Superior temporal gyrus (tissue), 1 donor: ENCODE results near the gene SLC4A7.
"Not testable (repeated sequence)": the region's sequence is repeated elsewhere in the genome, so short reads cannot be mapped to it uniquely, and the experiment has no call there.

ENCODE experiments used
- DNase-seq: peaks from one replicate; pipeline ENCODE4 v3.0.0-alpha.2; 2016; ENCODE audit errors: extremely low spot score

Gene SLC4A7

DNA sequence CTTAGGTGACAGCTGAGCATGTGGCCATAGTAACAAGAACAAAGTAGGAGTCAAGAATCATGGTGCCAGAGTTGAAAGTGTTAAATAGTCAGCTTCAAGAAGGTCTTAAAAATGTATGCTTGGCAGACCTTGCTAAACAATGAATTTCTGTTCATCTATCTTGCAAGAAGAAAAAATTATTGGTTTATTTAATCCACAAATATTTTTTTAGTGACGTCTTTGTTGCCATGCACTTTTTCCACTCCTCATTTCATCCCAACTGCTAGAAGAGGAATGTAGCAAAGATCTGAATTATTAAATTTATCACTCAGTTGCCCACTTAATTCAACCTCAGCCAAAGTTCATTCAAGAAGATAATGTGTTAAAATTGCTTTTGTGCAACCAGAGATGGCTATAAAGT, 3.2 kb upstream of the SLC4A7 start:
- no peak for DNase-seq

DNA sequence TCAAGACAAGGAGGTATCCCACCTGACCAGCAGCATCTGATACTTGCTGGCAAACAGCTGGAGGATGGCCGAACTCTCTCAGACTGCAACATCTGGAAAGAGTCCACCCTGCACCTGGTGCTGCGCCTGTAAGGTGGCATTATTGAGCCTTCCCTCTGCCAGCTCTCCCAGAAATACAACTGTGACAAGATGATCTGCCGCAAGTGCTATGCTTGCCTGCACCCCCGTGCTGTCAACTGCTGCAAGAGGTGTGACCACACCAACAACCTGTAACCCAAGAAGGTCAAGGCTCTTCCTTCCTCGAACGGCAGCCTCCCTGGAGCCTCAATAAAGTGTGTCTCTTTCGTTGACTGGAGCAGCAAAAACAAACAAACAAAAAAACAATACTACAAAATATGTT, 2.2 kb upstream of the SLC4A7 start:
- DNase-seq, result no peak

DNA sequence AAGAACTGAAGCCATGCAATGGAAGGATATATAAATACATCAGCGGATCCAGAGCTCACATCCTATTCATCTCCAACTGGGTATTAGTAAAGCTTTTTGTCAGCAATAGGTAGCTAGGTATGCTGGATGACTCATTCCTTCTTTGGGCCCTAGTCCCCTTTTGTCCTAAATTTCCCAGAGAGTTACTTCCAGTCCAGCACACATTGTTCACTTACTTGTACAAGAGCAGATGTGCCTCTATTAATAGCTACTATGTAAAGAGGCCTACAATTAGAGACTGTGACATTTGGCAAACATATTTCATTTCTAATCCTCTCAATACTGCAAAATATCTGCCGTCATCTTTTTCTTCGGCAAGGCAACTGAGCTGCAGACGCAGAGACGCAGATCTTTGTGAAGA, 1.7 kb upstream of the SLC4A7 start:
- DNase-seq, result no peak

DNA sequence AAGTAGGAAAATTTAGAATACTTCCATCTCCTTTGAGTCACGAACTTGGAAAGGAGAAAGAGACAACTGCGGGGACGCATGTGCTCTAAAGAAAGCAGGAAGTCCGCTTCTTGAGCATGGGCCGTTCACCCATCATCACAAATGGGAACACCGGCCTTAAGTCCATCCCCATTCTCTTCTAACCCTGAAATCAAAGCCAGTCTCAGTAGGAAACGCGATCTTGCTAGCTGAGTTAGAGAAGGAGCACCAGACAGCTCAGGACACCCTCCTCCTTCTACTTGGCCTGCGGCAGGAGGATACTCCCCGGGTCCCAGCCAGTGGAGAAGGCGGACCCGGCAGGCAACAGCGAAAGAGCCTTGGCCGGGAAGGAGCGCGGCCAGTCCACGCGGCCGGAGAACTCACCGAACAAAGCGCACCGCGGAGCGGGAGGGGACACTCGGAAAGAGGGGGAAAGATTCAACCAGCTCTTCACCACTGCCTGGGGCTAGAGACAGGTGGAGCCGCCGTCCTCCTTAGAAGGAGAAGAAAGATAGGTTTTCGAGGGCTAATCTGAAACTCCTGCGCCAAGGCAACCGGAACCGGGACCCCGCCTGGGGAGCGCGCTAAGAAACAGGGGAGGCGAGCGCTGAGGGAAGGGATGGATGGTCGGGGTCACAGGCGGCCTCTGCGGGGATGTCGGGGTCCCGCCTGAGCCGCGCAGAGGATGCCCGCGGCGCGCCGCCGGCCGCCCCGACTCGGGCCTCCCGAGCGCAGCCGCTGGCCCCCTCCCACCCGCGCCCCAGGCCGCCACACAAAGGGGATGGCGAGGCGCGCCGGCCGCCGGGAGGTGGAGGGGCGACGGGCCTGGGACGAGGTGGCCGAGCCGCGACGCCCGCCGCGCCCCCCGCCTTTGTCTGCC, 818 bp downstream of the SLC4A7 start:
- DNase-seq, result peak; percentile 67

DNA sequence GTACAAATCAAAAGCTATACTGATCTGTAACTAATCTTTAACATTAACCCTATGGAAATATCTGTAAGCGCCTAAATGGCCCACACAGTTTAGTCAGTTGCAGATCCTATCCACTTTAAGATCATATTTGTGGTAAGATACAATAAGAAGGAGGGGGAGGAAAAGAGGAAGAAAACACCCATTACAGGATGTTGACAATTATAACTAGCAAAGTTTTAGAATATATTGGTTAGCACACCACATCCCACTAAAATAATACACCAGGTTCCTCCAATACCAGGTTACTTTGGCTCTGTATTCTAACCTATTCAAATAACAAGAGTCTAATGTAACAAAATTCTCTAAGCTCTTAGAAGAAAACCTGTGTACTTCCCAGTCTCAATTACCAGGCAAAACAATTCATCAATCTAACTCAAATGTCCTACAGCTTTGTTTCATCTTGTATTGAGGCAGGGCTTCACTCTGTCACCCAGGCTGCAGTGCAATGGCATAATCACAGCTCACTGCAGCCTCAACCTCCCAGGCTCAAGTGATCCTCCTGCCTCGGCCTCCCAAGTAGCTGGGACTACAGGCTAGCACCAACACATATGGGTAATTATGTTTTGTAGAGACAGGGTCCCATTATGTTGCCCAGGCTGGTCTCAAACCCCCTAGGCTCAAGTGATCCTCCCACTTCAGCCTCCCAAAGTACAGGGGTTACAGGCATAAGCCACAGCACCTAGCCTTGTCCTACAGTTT, 4.2 kb downstream of the SLC4A7 start:
- DNase-seq, result no peak

DNA sequence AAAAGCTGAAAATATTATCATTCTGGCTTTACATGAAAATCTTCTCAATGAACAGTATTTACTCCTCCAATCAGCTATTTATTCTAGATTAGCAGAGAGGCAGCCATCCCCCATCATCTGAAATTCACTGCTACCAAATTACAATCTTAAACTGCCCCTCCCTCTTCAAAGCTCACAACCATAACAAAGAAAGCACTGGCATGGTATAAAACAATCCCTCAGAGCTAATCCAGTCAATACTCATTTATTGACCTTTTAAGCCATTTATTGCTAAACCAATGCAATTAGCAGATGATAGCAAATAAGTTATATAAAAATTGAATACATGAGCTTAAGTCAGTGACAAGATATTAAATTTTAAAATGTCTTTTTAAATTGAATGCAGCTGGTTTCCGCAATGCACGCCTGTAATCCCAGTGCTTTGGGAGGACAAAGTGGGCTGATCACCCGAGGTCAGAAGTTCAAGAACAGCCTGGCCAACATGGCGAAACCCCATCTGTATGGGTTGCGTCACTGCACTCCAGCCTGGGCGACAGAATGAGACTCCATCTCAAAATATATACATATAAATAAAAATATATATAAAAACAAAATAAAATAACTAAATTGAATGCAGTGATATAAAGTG, 12.1 kb downstream of the SLC4A7 start:
- DNase-seq, result no peak

DNA sequence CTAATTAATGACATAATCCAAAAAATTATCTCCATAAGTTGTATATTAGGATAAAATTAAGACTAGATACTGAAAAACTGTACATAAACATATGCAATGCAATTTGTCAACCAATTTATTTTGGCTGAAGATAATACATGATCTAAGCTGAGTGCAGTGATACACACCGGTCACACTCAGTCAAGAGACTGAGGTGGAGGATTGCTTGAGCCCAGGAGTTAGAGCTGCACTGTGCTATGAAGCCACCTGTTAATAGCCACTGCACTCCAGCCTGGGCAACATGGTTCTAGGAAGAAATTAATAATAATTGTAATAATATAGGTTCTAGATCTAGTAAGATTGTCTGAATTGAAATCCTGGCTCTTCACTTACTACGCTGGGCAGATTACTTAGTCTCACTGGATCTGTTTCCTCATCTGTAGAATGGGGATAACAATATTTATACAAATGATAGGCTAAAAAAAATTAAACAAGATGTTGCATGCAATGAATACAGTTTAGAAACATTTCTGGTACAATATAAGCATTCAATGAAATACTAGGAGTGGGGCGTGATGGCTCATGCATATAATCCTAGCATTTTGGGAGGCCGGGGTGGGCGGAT, 15.8 kb downstream of the SLC4A7 start:
- no peak for DNase-seq

DNA sequence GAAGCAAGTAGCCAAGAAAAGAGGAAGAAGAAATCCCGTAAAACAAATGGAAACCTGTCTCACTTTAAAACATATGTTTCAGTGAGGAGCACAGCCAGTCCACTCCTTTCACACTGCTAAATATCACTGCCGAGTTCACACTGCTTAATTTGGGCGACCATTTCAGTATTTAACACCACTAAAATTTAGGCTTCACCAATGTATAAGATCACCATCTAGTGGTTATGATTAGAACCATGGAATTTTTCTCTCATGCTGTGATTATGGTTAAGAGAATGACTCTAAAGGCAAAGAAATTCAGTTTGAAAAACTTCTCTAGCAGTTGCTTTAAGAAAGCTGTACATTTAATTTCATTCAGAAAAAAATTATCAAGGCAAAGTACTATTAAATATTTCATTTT, 16.6 kb downstream of the SLC4A7 start:
- DNase-seq, result peak; percentile 79

DNA sequence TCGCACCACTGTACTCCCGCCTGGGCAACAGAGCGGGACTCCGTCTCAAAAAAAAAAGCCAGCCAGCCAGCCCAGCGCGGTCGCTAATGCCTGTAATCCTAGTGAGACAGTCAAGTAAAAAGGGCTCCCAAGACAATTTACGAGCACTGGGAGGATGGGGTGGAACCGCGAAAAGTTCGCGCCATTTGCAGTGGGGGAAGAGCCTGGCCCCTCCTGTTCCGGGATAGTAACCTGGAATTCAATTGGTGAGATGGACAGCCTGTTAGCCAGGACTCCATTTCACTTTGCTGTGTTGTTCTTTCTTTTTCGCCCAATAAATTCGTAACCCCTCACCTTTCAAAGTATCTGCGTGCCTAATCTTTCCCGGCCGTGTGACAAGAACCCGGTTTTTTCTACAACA, 19.5 kb downstream of the SLC4A7 start:
- no peak for DNase-seq

DNA sequence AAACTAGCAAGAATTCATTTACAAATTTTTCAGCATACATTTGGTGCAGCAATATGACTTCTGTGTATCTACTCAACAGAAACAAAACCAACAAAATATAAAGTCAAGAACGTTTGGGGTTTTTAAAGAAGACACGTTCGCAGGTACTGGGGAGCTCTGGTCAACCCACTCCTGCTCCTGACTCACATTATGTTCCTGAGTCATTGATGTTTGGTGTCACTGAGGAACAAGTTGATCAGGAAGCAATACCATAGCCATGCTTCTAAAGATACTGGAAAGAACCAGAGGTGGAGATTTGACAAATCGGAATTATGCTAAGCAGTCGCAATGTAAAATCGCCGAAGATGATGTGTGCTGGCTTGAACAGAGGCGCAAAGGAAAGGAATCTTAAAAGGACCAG, 22.0 kb downstream of the SLC4A7 start:
- DNase-seq, result no peak

DNA sequence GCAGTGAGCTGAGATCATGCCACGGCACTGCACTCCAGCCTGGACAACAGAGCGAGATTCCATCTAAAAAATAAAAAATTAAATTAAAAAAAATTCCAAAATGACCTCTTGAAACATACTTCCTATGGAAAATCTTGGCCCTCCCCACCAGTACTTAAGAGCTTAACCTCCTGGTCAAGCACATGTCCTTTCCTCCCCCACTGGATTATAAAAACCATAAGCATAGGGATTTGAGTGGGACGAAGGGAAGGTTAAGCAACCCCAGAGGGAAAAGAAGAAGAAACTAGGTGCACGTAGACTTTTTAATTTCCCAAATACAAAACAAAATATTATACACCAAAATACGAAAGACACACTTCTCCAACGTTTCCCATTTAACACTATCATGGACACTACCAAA, 25.3 kb downstream of the SLC4A7 start:
- no peak for DNase-seq

DNA sequence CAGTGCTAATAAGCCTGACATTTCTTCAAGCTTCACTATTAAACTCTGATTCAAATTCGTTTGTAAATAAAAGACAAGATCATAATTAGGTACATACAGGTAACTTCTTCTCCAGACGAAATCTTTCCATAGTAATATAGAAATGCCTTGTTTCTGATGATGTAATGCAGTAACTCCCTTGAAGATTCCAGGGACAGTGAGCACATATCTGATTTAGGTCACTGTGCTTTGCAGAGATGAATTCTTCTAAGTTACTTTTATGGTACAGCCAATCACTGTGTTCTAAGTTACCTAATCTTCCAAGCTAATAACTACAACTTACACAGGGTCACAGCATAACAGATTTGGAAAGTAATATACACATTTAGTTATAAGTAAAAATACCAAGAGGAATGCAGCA, 27.6 kb downstream of the SLC4A7 start:
- no peak for DNase-seq

DNA sequence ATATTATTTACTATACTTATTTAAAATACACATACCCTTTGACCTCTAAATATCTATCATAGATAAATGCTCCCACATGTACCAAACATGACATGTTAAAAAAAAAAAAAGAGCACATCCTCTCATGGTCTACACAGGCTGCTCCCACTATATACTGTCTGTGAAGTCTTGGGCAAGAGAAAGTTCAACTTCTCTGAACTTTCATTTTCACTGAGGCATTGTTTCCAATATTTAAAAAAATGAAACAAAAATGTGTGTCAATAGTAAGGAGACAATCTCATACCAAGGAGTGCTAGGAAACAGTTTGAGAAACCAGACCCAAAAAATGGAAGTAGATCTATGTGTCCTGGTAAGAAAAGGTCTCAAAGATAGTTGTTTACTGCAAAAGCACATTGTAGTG, 29.3 kb downstream of the SLC4A7 start:
- no peak for DNase-seq

DNA sequence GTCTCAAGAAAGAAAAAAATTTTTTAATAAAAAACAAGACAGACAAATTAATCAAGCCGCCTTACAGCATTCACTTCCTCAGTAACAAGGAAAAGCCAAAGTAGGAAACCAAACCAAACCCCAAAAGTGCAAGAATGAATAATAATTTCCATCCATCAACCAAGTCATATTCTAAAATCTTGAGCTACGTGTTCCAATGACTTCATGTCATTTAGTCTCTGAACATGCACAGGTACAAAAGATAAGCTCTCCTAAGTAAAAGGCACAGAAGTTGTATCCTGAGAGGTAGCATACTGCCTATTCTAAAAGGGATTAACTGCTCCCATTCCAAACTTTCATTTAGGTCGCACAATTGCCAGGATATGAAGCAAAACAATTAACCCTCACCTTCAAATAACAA, 29.7 kb downstream of the SLC4A7 start:
- DNase-seq, result no peak

DNA sequence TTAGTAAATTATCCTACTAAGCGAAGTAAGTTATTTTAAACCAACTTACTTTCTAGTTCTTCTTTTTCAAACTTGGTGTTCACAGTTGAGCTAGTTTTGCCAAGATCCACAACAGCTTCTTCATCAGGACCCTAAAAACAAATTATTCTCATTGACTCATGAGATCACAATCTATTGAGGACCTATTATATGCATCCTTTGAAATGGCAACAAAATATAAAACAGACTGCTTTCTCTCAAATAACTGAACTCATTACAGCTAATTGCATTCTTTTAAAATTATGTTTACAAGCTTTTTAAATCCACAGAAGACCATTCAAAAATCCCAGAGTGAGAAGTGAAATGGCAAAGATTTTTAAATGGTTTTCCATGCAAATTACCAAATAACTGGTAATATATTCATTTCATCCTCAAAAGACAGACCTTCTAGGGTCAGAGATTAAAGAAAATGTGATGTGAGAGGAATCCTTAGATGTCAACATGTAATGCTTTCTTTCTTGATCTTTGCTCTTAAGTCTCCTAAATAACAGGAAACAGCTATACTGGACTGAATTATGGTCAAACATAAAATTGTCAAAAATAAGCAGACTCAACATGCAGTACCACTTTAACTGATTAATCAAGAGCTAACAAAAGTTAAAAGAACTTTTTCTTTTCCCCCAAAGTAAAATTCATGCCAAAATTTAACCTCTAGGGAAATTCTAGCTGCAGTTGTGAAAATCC, 31.7 kb downstream of the SLC4A7 start:
- DNase-seq, result no peak

DNA sequence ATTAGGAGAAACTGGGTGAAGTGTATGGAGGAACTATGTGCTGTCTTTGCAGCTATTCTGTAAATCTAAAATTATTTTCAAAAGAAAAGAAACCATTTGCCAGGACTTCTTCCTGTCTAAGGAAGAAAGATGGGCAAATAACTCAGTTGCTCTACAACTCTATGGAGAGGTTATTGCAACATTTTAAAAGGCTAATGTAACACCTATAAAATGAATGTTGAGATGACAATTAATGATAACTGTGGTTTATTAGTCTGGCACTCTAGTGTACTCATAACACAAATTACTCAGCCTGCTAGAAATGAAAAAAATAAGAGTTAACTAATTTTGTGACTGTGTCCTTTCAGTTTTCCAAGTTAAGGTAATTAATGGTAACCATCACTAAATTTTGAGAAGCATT, 32.3 kb downstream of the SLC4A7 start:
- no peak for DNase-seq

DNA sequence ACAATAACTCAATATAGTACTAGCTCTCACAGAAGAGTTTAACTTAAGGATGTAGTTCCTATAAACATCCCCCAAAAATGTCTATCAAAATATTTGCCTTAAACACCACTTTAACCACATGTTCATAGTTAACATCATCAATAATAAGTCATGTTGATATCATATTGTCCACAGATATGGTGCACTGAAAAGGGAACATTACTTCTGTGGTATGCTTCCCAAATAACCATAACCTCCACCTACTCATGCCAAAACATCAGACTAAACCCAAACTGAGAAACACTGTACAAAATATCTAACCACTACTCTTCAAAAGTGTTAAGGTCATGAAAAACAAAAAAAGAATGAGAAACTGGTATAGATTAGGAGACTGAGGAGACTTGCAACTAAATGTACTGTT, 32.9 kb downstream of the SLC4A7 start:
- no peak for DNase-seq

DNA sequence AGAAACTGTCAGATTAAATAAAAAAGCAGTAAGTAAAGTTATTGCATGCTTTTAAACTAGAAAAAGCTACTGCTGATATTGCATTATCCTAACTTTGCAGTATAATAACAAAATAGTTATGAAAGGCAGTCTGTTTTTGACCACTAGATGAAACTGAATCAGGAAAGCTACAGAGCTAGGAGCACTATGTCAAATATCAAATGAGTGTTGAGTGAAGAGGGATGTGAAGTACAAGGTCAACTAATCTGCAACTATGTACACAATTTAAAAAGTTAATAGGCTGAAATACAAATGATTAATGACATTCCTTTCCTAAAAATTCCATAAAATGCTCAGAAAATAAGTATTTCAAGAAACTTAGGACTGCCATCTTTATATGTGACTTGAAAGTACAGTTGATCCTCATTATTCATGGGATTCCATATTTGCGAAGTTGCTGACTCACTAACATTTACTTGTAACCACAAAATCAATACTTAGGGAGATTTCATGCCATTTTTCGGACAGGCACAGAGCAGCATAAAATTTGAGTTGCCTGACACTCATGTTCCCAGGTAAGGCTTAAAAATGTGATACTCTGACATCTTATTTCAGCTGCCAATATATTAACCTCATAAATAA, 34.5 kb downstream of the SLC4A7 start:
- DNase-seq, result no peak

DNA sequence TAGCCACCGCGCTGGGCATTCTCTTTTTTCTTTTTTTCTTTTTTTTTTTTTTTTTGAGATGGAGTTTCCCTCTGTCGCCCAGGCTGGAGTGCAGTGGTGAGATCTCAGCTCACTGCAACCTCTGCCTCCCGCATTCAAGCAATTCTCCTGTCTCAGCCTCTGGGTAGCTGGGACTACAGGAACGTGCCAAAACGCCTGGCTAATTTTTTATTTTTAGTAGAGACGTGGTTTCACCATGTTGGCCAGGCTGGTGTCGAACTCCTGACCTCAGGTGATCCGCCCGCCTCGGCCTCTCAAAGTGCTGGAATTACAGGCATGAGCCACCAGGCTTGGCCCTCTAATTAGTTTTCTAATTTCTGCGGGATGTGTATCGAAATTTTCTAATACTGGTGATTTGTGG, 41.2 kb downstream of the SLC4A7 start:
- not testable (repeated sequence) for DNase-seq

DNA sequence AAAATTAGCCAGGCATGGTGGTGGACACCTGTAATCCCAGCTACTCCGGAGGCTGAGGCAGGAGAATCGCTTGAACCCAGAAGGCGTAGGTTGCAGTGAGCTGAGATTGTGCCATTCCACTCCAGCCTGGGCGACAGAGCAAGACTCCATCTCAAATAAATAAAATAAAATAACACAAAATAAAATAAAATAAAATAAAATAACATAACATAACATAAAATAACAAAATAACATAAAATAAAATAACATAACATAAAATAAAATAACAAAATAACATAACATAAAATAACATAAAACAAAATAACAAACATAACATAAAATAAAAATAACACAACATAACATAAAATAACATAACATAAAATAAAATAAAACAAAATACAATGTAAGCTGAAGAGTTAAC, 45.8 kb downstream of the SLC4A7 start:
- not testable (repeated sequence) for DNase-seq

DNA sequence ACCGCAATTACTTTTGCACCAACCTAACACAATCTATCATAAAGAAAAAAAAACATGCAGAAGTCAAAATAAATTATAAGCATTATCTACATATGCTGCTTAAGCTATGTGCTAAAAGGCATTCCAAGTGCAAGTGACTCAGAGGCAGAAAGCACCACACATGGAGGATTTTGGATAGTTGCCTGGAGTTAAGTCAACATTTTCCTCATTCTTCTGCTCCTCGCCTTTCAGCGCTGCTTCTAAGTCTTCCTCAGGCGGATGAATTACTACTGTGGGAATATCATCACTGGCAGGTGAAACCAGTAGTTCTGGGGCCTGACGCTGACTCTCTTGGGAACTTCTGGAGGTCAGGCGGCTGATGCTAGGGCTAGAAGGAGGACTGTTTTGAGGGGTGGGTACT, 53.1 kb downstream of the SLC4A7 start:
- DNase-seq, result peak; percentile 59
